CD14-positive monocyte (primary cell): ENCODE results near the gene OXNAD1. TPM values are rescaled to one million over a fixed set of nuclear protein-coding genes. Genes with fewer than 3 reads are reported as not detected.
A peak's percentile ranks its signal among the peaks of the same experiment; 100 is the strongest.

ENCODE experiments used
- DNase-seq, 3 donors: peaks; one replicate each; pipeline ENCODE4 v3.0.0-alpha.2; 2011 to 2022
- H2AFZ ChIP-seq: 2 replicates; pipeline ENCODE4 v1.6.0; 2012; ENCODE audit warnings: mild to moderate bottlenecking, low read depth, low read length, inconsistent platforms; ENCODE audit not compliant: insufficient read depth, poor library complexity, severe bottlenecking
- H3K27ac ChIP-seq, 2 donors: 1 replicate in 1 of 2; 2 replicates in 1 of 2; pipeline ENCODE4 v1.5.1; 2012 to 2013; ENCODE audit warnings: low read length in 2 of 2, control low read depth in 1 of 2, inconsistent platforms in 1 of 2, low read depth in 1 of 2, mild to moderate bottlenecking in 1 of 2
- H3K27me3 ChIP-seq, 2 donors: one replicate each; pipeline versions ENCODE4 v1.6.0 to v1.6.1; 2011 to 2013; ENCODE audit warnings: low read length in 2 of 2; ENCODE audit not compliant: control insufficient read depth in 2 of 2, insufficient read depth in 2 of 2
- H3K36me3 ChIP-seq, 2 donors: replicated peaks in 1 of 2; 1 replicate in 1 of 2; 2 replicates in 1 of 2; pipeline versions ENCODE4 v1.5.1 to v1.6.1; 2012 to 2013; ENCODE audit warnings: low read length in 2 of 2, control low read depth in 1 of 2, inconsistent platforms in 1 of 2, mild to moderate bottlenecking in 1 of 2; ENCODE audit not compliant: insufficient read depth in 2 of 2, control insufficient read depth in 1 of 2
- H3K4me1 ChIP-seq, 2 donors: 1 replicate in 1 of 2; 2 replicates in 1 of 2; pipeline versions ENCODE4 v1.5.1 to v1.6.1; 2012 to 2013; ENCODE audit warnings: low read length in 2 of 2, control low read depth in 1 of 2, inconsistent platforms in 1 of 2, mild to moderate bottlenecking in 1 of 2, moderate library complexity in 1 of 2; ENCODE audit not compliant: insufficient read depth in 2 of 2, control insufficient read depth in 1 of 2
- H3K4me2 ChIP-seq: replicated peaks from 2 replicates; pipeline ENCODE3; 2012; ENCODE audit warnings: low read length, moderate library complexity, mild to moderate bottlenecking; ENCODE audit not compliant: poor library complexity, severe bottlenecking; ENCODE audit errors: extremely low read depth
- H3K4me3 ChIP-seq, 3 experiments: fragments of 200-600 bp in 1 of 3; sonication (generic) in 1 of 3; replicated peaks in 1 of 3; 1 replicate in 2 of 3; 2 replicates in 1 of 3; pipeline ENCODE4 v1.5.1; 2011 to 2013; ENCODE audit warnings: low read length in 3 of 3, mild to moderate bottlenecking in 3 of 3, control low read depth in 2 of 3, low read depth in 2 of 3, inconsistent platforms in 1 of 3, moderate library complexity in 1 of 3
- H3K79me2 ChIP-seq: 2 replicates; pipeline ENCODE4 v1.6.0; 2012; ENCODE audit warnings: mild to moderate bottlenecking, control low read depth, inconsistent platforms, low read length, moderate library complexity; ENCODE audit not compliant: insufficient read depth
- H3K9ac ChIP-seq: 2 replicates; pipeline ENCODE4 v1.6.0; 2017; ENCODE audit warnings: low read length, mild to moderate bottlenecking; ENCODE audit not compliant: insufficient read depth, poor library complexity, severe bottlenecking
- H3K9me3 ChIP-seq, 2 donors: replicated peaks in 1 of 2; 1 replicate in 1 of 2; 2 replicates in 1 of 2; pipeline versions ENCODE4 v1.5.1 to v1.6.1; 2012 to 2013; ENCODE audit warnings: low read length in 2 of 2, control low read depth in 1 of 2; ENCODE audit not compliant: control insufficient read depth in 1 of 2, insufficient read depth in 1 of 2
- H4K20me1 ChIP-seq: 2 replicates; pipeline ENCODE4 v1.6.0; 2012; ENCODE audit warnings: mild to moderate bottlenecking, low read length, control low read depth, moderate library complexity; ENCODE audit not compliant: insufficient read depth
- H3K27ac Mint-ChIP-seq, 7 donors: one replicate each; pipeline ENCODE4 v1.8.0; 2020; ENCODE audit warnings: mild to moderate bottlenecking in 7 of 7, mixed read lengths in 7 of 7, moderate library complexity in 6 of 7, inconsistent platforms in 2 of 7
- H3K27me3 Mint-ChIP-seq, 3 donors: one replicate each; pipeline ENCODE4 v1.8.0; 2021 to 2022; ENCODE audit warnings: low read depth in 3 of 3, mild to moderate bottlenecking in 3 of 3, mixed read lengths in 3 of 3, moderate library complexity in 3 of 3, inconsistent platforms in 1 of 3
- H3K36me3 Mint-ChIP-seq, 2 donors: one replicate each; pipeline ENCODE4 v1.8.0; 2020; ENCODE audit warnings: mixed read lengths in 2 of 2, inconsistent platforms in 1 of 2, mild to moderate bottlenecking in 1 of 2
- H3K4me1 Mint-ChIP-seq: one replicate; pipeline ENCODE4 v1.8.0; 2020; ENCODE audit warnings: mild to moderate bottlenecking, mixed read lengths
- H3K4me3 Mint-ChIP-seq, 2 donors: one replicate each; pipeline ENCODE4 v1.8.0; 2020; ENCODE audit warnings: mild to moderate bottlenecking in 2 of 2, mixed read lengths in 2 of 2, moderate library complexity in 1 of 2
- H3K9me3 Mint-ChIP-seq, 7 donors: one replicate each; pipeline ENCODE4 v1.8.0; 2020 to 2022; ENCODE audit warnings: mixed read lengths in 7 of 7, mild to moderate bottlenecking in 6 of 7, moderate library complexity in 6 of 7, inconsistent platforms in 2 of 7
- WGBS: methylation state at CpG from one replicate; pipeline ENCODE4 v1.1.5; 2013; ENCODE audit warnings: missing lambda C conversion rate; ENCODE audit not compliant: insufficient coverage; 5-methylcytosine and 5-hydroxymethylcytosine counted together
- intact Hi-C, 2 donors: fragments of 100-400 bp; cut with micrococcal nuclease; formaldehyde crosslinking; loops; one replicate each; pipeline versions ENCODE4 v1.15.0 to v1.15.1; 2023
- polyA plus RNA-seq, 3 donors: library from polyadenylated mRNA; depleted of rRNA in 1 of 3; unstranded in 2 of 3; stranded (reverse) in 1 of 3; fragments of 300-500 nt in 2 of 3; fragments of >200 nt in 1 of 3; fragmentation: Illumina TruSeq in 2 of 3; gene quantifications; 1 replicate in 2 of 3; 2 replicates in 1 of 3; pipeline ENCODE4 v1.2.3, GENCODE V29; 2012 to 2021
- TF ChIP-seq, protein P1 (sequence below): fragments of 200-600 bp; IDR thresholded peaks from one replicate; pipeline ENCODE4 v1.8.0; 2022; ENCODE audit warnings: antibody characterized with exemption, mild to moderate bottlenecking

The OXNAD1 gene
- polyA plus RNA-seq, 3 donors, result 3.7 to 5.1 (median 4.4) TPM

DNA sequence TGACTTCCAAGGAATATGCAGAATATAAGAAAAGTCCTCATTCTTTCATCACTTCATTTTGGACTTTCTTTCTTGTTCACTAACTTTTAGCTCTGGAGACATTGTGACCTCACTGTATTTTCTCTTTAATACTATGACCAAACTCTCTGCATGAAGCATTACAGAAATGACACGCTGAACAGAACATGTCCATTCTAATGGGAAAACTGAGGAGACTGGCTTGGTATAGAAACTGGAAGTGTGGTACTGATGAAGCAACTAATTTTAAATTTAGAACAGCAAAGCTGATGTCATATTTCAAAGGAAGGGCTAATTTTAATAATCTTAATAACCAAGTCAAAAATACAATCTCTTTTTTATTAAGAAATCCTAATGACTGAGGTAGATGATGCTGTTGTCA, 5.0 kb upstream of the OXNAD1 start:
- no peak for DNase-seq
- WGBS, result no CpG with 5 or more reads among the region's 1 CpG
- no peak overlapping the region for H3K9ac ChIP-seq
- H3K4me1 ChIP-seq, result peaks cover 17 to 27% of the 10 kb centered on the region in 2 donors
- no peaks in the 10 kb centered on the region for H4K20me1 ChIP-seq
- intact Hi-C loops, result loop anchor here (10.0 kb wide), 2 partner anchors 655 to 1485 kb away; partner anchors contain the start of genes BTD (in 1 of the 2), HACL1 (in 1 of the 2) and TBC1D5 (in 1 of the 2)
- peaks cover 12 to 42% of the 10 kb centered on the region in 2 donors for H3K36me3 ChIP-seq
- H3K79me2 ChIP-seq, result peaks cover 34% of the 10 kb centered on the region
- H3K27ac ChIP-seq, result peak overlapping the region in 1 of 2 donors; percentile 4
- TF ChIP-seq, protein P1, sequence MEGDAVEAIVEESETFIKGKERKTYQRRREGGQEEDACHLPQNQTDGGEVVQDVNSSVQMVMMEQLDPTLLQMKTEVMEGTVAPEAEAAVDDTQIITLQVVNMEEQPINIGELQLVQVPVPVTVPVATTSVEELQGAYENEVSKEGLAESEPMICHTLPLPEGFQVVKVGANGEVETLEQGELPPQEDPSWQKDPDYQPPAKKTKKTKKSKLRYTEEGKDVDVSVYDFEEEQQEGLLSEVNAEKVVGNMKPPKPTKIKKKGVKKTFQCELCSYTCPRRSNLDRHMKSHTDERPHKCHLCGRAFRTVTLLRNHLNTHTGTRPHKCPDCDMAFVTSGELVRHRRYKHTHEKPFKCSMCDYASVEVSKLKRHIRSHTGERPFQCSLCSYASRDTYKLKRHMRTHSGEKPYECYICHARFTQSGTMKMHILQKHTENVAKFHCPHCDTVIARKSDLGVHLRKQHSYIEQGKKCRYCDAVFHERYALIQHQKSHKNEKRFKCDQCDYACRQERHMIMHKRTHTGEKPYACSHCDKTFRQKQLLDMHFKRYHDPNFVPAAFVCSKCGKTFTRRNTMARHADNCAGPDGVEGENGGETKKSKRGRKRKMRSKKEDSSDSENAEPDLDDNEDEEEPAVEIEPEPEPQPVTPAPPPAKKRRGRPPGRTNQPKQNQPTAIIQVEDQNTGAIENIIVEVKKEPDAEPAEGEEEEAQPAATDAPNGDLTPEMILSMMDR, result no peak
- no peak overlapping the region for H3K4me2 ChIP-seq
- H3K36me3 Mint-ChIP-seq, result peaks cover 21 to 28% of the 10 kb centered on the region in 2 donors
- no peaks in the 10 kb centered on the region for H3K9me3 Mint-ChIP-seq
- no peak overlapping the region for H2AFZ ChIP-seq
- H3K9me3 ChIP-seq, result no peaks in the 10 kb centered on the region
- no peaks in the 10 kb centered on the region for H3K27me3 ChIP-seq
- H3K27me3 Mint-ChIP-seq, result no peaks in the 10 kb centered on the region
- H3K4me3 ChIP-seq, result no peak overlapping the region
- no peak overlapping the region for H3K4me3 Mint-ChIP-seq
- peaks cover 12% of the 10 kb centered on the region for H3K4me1 Mint-ChIP-seq
- H3K27ac Mint-ChIP-seq, result peak overlapping the region in 1 of 7 donors; percentile 14

GRCh38 chr3:16262174-16262573, 2.8 kb upstream of the OXNAD1 start:
- H3K4me2 ChIP-seq, result no peak overlapping the region
- no peak overlapping the region for H3K4me3 ChIP-seq
- 47% methylated on average over 4 of the region's 4 CpGs for WGBS
- no peaks in the 10 kb centered on the region for H3K9me3 ChIP-seq
- peaks cover 55% of the 10 kb centered on the region for H3K79me2 ChIP-seq
- no peaks in the 10 kb centered on the region for H3K27me3 Mint-ChIP-seq
- no peaks in the 10 kb centered on the region for H3K9me3 Mint-ChIP-seq
- no peaks in the 10 kb centered on the region for H4K20me1 ChIP-seq
- peaks cover 19% of the 10 kb centered on the region for H3K4me1 Mint-ChIP-seq
- TF ChIP-seq, protein P1, result no peak
- intact Hi-C loops, result loop anchor here (10.0 kb wide), 2 partner anchors 657 to 1483 kb away; partner anchors contain the start of genes BTD (in 1 of the 2), HACL1 (in 1 of the 2) and TBC1D5 (in 1 of the 2)
- H3K36me3 ChIP-seq, result peaks cover 12 to 38% of the 10 kb centered on the region in 2 donors
- H2AFZ ChIP-seq, result no peak overlapping the region
- H3K4me1 ChIP-seq, result peaks cover 24 to 38% of the 10 kb centered on the region in 2 donors
- H3K36me3 Mint-ChIP-seq, result peaks cover 16 to 22% of the 10 kb centered on the region in 2 donors
- H3K27me3 ChIP-seq, result no peaks in the 10 kb centered on the region
- H3K27ac ChIP-seq, result peak overlapping the region in 1 of 2 donors; percentile 59
- no peak overlapping the region for H3K4me3 Mint-ChIP-seq
- DNase-seq, result peak; percentile 21 to 64 (median 33)
- no peak overlapping the region for H3K27ac Mint-ChIP-seq
- no peak overlapping the region for H3K9ac ChIP-seq
